ENCODE results near the gene SLC43A1.
"Not testable (repeated sequence)": the region's sequence is repeated elsewhere in the genome, so short reads cannot be mapped to it uniquely, and the experiment has no call there.

Gene SLC43A1

DNA sequence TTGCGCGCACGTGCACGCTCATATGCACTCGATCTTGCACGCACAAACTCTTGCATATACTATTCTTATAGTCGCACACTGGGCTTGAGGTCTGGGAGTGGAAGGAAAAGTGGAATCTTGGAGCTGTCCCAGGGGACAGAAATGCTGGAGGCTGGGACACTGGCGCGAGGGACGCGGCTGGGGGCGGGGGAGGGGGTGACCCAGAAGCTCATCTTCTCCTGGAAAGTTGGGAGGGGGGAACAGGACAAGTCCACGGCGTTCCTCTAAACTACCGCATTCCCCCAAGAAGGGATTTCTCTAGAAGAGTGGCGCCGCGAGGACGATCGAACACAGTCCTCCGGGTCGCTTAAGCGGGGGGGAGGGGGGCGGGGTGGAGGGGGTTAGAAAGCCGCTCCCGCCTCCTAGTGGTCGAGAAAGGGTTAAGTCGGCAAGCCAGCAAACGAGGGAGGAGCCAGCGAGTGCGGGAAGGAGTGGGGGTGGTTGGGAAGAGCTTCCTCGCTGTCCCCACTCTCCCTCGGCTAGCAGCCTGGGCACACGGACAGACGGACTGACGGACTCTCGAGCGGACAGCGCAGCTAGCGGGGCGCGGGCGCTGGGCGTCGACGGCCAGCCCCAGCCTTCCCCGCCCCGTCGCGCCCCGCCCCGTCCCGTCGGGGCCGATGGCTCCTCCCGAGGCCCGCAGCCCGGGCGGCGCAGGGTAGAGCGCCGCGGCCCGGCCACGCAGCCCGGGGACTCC, 55.3 kb downstream of the SLC43A1 start, which contains the start of gene RTN4RL2:
Gene RTN4RL2 (plus strand): TSS at position 507 of the 736 bp plus-strand sequence. CDS start 338 bp downstream, outside the sequence.
- DNase-seq: peak; percentile 67

DNA sequence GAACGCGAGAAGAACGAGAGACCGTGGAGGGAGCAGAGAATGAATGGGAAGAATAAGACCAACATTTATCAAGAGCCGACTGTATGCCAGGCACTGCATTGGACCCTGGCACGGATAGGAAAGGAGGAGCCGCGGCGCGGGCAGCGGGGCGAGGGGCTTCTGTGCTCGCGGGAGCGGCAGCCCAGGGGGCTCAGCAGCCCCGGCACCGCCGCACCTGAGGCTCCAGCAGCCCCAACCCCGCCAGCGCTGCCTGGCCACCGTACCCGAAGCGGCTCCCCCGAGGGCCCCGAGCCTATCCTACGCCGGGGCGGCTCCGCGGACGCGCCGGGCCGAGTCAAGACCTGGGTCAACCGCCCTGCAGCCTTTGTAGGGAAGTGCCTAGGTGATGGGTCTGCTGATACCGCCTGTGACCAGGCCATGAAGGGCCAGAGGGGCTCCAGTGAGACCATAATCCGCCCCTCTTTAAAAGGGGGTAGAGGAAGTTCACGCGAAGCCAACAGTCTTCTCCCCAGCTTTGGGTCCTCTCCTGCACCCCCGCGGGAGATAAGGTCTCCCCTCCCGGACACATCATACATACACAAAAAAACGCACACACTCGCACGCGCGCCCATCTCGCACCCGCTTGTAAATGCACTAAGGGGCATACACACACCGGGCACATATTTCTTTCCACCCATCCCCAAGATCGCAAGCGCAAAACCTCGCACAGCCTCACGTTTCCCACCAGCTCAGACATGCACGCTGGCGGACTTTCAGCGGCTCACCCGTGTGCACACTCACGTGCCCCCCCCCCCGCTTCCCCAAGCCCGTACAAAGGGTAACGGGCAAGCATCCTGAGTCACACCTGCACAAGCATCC, 56.1 kb downstream of the SLC43A1 start:
- DNase-seq: no peak

DNA sequence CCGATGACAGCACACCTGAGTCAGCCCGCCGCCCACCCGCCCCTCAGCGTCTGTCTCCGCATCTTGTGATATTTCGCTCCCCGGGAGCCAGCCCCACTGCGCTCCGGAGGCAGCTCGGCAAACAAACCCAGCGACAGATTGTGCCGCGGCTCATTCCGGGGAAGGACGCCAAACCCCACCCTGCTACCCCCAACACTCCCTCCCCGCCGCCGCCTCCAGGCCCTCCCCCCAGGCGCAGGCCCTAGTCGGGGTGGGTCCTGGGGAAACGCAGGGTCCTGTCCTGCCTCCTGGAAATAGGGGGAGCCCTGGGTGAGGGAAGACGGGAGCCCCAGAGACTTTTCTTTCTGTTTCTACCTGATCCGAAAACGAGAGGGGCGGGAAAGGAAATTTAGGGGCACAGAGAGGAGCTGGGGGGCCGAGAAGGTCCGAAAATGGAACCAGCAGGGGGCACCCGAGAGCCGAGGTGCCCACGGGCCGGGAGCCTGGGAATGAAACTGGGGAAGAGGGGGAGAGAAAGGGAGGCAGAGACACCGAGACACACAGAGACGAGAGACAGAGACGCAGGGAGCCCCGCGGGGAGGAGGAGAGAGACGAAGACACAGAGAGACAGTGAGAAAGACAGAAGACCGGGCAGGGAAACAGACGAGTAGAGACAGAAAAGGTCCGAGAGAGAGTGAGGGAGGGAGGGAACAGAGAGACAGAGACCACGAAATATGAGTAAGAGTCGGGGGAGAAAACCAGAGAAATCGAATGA, 56.9 kb downstream of the SLC43A1 start:
- DNase-seq: peak; percentile 38

DNA sequence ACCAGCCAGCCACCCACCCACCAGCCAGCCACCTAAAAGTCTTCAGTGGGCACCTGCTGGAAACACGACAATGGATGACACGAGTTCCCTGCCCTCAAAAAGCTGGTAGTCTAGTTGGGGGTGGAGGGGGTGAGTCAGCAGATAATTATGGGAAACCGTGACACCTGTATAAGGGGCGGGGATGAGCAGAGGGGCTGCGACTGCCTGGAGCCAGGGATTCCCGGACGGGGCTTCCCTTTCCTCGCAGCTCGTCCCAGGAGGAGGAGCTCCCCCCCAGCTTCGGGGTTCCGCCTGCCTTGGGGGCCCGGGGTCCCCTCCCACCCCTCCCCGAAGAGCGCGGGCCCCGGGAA, 57.5 kb downstream of the SLC43A1 start:
- DNase-seq: no peak

DNA sequence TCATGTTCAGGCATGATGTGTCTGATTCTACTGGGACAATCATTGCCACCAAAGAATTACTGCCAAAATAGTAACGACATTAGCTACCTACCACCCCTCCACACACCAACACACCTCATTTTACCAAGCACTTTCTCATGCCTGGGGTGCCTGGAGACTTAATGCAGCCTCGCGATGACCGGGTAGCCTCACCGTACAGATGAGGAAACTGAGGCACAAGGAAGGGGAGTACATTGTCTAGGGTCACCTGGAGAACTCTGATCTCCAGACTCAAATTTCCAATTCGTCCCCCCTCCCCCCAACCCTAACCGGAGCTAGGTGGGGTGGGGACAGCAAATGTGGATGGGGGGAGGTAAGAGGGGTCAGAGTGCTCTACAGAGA, 57.9 kb downstream of the SLC43A1 start:
- no peak for DNase-seq

DNA sequence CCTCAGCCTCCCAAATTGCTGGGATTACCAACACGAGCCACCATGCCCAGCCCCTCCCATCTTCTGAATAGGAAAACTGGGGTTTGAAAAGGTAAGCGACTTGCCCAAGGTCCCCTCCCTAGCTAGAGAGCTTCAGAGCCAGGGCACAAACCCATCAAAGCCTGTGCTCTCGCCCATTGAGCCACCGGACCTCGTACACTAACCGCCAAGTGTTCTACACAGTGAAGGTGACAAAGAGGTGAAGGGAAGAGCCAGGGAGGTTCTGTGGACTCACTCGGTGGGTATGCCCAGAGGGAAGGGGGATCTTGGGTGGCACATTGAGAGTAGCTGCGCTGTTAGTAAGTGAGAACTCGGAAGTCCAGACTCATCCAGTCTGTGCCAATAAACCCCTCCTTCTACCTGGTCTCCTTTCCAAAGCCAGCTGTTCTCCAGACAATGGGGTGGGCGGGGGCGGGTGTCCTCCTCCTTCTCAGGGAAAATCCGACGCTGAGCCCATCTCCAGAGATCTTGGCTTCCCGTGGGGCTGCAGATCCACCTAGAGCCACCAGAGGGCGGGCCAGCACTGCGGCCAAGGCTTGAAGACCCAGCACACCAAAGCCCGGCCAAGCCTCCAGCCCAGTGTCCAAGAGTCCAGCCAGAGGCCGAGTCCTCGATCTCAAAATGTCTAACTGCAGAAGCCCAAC, 58.4 kb downstream of the SLC43A1 start:
- DNase-seq: peak; percentile 77

DNA sequence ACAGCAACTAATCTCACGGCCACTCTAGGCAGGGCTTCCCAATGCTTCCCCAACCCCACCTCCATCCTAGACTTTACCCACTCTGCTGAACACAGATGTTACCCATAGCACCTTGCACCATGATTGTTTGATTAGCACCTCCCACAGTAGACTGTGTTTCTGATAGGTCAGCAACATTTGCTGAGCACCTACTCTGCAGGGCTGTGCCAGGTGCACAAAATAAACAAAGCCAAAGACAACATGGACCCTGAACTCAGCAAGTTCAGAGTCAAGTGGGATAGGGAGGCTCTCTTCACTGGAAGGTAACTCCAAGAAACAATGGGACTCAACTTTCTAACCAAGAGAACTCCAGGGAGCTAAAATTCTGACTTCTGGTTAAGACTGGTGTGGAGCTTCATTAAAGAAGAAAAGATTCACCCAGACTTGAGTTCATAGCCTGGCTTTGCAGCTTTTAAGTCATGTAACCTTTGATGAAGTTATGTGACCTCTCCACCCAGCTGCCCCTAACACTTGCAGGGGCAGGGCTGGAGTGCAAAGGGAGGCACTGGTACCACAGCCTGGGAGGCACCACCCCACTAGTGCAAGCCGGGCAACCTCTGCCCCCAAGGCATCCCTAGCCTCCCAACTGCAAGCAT, 61.8 kb downstream of the SLC43A1 start:
- no peak for DNase-seq

DNA sequence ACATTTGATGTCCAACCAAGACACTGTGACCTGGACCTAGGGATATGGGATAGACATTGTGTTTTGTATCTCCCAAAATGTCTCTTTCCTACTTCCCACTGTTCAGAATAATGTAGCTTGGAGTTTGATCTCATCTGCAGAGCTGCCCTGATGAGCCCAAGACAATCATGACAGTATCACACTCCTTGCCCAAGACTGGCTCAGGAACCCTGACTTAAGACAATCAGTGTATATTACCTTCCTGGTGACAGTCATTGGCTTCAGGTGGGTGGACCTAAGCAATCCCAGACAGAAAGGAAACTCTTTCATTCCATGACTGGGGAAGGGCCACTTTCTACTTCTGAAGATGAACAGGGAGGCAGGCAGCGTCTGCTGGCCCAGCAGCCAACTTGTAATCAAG, 69.4 kb downstream of the SLC43A1 start:
- no peak for DNase-seq

DNA sequence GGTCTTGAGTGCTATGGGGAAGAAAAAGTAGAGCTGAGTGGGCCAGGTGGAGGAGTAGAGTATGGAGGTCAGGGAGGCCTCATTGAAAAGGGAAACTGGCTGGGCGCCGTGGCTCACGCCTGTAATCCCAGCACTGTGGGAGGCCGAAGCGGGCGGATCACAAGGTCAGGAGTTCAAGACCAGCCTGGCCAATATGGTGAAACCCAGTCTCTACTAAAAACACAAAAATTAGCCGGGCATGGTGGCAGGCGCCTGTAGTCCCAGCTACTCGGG, 70.4 kb downstream of the SLC43A1 start:
- DNase-seq: not testable (repeated sequence)

DNA sequence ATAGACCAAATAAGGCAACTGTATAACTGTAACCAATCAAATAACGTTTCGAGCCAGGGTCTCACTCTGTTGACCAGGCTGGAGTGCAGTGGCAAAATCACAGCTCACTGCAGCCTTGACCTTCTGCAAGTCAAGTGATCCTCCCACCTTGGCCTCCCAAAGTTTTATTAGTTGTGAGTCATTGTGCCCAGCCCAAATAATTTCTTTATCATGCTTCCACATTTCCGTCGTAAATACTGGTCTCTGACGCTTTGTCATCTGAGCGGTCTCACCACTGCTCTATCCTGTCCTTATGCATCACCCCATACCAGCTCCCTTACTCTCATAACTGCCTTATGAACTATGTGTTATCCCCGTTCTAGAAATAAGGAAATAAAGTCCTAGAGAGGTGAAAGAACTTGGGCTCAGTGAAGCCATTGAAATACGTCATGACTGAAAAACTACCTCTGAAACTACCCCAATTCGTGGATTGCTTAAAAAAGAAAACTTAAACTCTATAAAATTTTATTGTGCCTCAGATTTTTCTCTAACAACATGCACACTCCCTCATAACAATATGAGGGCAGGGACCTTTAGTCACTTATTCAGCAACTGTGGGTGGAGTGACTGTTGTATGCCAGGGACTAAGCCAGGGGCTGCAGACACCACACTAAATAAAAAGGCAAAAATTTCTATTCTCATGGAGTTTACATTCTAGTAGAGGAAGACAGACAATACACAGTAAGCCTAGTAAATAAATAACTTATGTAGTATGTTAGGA, 71.0 kb downstream of the SLC43A1 start:
- DNase-seq: no peak

DNA sequence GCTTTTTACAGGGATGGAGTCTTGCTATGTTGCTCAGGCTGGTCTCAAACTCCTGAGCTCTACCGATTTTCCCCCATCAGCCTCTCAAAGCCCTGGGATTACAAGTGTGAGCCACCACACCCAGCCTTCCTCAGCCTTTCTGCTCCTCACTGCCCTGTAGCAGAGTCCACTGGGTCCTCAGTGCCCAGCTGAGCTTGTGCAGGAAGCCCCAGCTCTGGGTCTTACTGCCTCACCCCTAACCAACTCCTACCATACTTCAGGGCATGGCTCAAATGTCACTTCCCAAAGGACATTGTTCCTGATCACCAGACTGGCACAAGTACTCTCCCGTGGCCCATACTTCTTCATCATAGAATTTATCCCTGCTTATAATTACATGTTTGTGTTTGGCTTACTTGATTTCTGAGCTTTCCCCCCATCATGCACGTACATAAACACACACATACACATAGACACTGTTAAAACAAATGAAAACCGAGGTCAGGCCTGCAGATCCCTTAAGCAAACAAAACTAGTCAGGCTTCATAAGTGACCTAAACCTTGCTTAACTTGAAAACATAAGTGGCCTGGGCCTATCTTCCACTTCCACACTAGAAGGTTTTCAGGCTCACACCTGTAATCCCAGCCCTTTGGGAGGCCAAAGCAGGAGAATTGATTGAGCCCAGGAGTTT, 74.6 kb downstream of the SLC43A1 start:
- DNase-seq: no peak

DNA sequence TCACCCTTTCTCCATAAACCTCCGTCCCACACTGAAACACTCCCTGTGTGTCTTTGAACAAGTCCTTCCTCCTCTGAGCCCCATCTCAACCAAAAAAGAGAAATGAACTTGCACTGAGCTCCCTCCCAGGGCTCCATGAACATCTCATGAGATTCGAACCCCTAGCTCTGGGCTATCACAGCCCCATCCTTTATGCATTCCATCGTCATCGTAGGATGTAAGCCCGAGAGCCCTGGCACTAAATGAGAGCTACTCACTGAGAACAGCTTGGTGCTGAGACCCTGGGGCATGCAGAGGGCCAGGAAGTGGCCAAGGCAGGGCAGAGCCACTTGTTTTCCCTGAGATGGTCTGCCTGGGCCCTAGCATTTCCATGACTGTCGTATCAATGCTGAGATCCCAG, 75.7 kb downstream of the SLC43A1 start:
- DNase-seq: no peak

DNA sequence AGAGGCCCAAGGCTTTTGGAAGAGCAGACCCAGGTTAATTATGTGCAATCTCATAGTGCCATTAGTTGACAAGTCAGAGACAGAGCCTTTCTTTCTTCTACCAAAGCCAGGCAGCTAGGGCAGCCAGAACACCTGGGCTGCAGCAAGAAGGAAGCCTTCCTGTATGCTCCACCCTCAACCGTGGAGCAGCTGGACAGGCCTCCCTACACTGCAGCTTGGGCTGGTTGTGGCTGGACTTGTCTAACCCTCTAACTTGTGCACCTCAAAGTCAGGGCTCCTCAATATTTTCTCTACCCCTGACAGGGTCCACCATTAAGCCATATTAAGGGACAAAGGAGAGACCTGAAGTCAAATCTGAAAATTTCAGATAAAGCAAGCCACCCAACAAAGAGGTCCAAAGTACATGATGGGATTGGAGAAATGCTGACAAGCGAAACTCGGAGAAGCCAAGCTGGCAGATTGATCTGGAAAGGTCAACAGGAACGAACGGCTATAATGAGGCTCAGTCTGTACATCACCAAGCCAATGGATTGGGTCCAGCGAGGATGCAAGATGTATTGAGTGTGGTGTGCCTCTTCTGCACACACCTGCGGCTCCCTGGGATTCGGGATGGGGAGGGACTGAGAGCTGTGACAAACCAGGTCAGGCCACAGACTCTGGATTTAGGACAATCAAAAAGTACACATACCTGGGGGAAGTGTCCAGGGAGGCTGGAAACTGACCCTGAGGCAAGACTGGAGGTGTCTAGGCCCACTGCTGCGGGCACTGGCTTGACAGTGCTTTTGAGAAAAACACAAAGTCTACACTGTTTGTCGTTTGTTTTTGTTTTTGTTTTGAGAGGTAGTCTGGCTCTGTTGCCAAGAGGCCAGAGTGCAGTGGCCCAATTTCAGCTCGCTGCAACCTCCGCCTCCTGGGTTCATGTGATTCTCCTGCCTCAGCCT, 76.9 kb downstream of the SLC43A1 start:
- DNase-seq: no peak

DNA sequence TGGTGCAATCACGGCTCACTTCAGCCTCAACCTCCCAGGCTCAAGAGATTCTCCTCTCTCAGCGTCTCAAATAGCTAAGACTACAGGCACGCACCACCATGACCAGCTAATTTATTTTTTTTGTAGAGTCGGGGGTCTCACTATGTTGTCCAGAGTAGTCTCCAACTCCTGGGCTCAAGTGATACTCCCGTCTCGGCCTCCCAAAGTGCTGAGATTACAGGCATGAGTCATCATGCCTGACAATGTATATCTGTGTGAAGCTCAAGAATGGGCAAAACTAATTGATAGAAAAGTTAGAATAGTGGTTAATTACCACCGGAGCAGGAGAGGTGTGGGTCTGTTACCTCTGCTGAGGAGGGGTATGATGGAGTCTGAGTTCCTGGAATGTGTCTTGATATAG, 79.5 kb downstream of the SLC43A1 start:
- no peak for DNase-seq

DNA sequence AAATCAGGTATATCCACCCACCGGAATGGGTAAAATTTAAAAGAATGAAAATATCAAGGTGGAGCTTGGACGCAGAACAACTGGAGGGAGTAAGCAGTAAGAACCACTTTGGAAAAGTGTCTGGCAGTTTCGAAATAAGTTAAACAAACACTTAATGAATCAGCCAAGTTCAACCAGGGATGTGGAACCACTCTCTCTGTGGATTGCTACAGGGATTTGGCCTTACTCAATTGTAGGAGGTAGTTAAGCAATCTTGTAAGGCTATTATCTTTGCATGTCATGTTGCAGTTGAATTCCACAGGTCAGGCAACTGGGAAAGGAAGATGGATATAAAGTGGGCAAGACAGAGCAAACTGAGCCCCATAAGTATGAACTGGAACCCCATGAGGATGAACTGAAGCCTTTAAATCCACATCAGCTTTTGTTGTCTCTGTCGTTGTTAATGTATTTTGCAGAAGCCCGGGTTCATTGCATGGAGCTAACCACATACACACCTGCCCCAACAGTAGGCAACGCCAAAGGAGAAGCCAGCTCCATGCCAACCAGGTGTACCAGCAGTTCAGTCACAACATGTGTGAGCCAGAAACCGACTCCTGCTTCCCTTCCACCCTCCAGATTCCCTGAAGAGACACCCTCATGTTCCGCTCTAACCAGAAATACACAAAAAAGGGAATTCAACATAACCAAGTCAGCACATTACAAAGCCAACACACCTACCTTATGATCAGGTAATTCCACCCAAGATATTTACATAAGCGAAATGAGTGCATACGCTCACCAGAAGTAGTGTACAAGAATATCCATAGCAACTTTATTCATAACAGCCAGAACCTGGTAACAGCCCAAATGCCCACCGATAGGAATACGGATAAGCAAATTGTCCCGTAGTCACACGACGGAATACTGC, 80.6 kb downstream of the SLC43A1 start:
- DNase-seq: no peak

Data from activated CD4-positive, alpha-beta T cell treated with anti-CD3 and anti-CD28 coated beads, Interleukin-10, Interleukin-2, amounts not matched to agents 100 ng/mL and 50 ng/mL, durations not matched to agents 16 hours and 8 hours (primary cell).